HCEC 1CT (cell line): ENCODE data around the gene SAMD7.
A peak's percentile ranks its signal among the peaks of the same experiment; 100 is the strongest.

Experiments used
- DNase-seq: peaks from one replicate; pipeline ENCODE4 v3.0.0-alpha.2; 2017

The SAMD7 gene

GRCh38 chr3:169913323-169913722 lies 2.0 kb downstream of the SAMD7 start:
- no peak for DNase-seq

GRCh38 chr3:169914321-169914720 lies 2.9 kb downstream of the SAMD7 start:
- DNase-seq = peak; percentile 36

GRCh38 chr3:169923189-169923588 lies 11.8 kb downstream of the SAMD7 start:
- no peak for DNase-seq

- DNase-seq = no peak
Observed at GRCh38 chr3:169923831-169924230, 12.5 kb downstream of the SAMD7 start.

GRCh38 chr3:169929830-169930519 lies 18.6 kb downstream of the SAMD7 start:
- no peak for DNase-seq

GRCh38 chr3:169930843-169931242 lies 19.5 kb downstream of the SAMD7 start:
- no peak for DNase-seq

GRCh38 chr3:169931747-169932520 lies 20.6 kb downstream of the SAMD7 start:
- DNase-seq = no peak

- no peak for DNase-seq
Observed at GRCh38 chr3:169939320-169939719, 27.9 kb downstream of the SAMD7 start.

GRCh38 chr3:169939751-169940150 lies 28.4 kb downstream of the SAMD7 start:
- DNase-seq = no peak

- no peak for DNase-seq
Observed at GRCh38 chr3:169940470-169941181, 29.3 kb downstream of the SAMD7 start.

GRCh38 chr3:169945313-169945712 lies 33.9 kb downstream of the SAMD7 start:
- DNase-seq = no peak

GRCh38 chr3:169946336-169946735 lies 35.0 kb downstream of the SAMD7 start:
- DNase-seq = no peak

GRCh38 chr3:169948559-169949448 lies 37.4 kb downstream of the SAMD7 start:
- DNase-seq = no peak

GRCh38 chr3:169952045-169952444 lies 40.7 kb downstream of the SAMD7 start:
- peak; percentile 28 for DNase-seq

- DNase-seq = no peak
Observed at GRCh38 chr3:169953462-169954141, 42.2 kb downstream of the SAMD7 start.

- no peak for DNase-seq
Observed at GRCh38 chr3:169954142-169954756, 42.9 kb downstream of the SAMD7 start.

- no peak for DNase-seq
Observed at GRCh38 chr3:169955406-169955805, 44.0 kb downstream of the SAMD7 start.

GRCh38 chr3:169964176-169964575 lies 52.8 kb downstream of the SAMD7 start:
- DNase-seq = peak; percentile 45

GRCh38 chr3:169965562-169966427 lies 54.4 kb downstream of the SAMD7 start:
- DNase-seq = no peak

- peak; percentile 86 for DNase-seq
Observed at GRCh38 chr3:169966428-169966950, 55.1 kb downstream of the SAMD7 start, which contains the start of gene SEC62. Gene SEC62 (plus strand): TSS chr3:169966807. CDS start chr3:169966823, 16 bp downstream.
